GM12874 (cell line): ENCODE data around the gene DBR1.

Experiments
- CTCF ChIP-seq: IDR thresholded peaks from 2 replicates; pipeline ENCODE4 v1.5.1; 2011; ENCODE audit warnings: low read depth, mild to moderate bottlenecking, control low read depth, low read length, moderate library complexity; ENCODE audit not compliant: insufficient read depth

Gene DBR1

GRCh38 chr3:138197524-138197923 lies 22.8 kb upstream of the DBR1 start:
- TF ChIP-seq CTCF: no peak

- no peak for TF ChIP-seq CTCF
Observed at GRCh38 chr3:138197058-138197457, 22.3 kb upstream of the DBR1 start.

- TF ChIP-seq CTCF: no peak
Observed at GRCh38 chr3:138196023-138196422, 21.3 kb upstream of the DBR1 start.

- no peak for TF ChIP-seq CTCF
Observed at GRCh38 chr3:138195481-138195880, 20.8 kb upstream of the DBR1 start.

GRCh38 chr3:138188013-138188730 lies 13.5 kb upstream of the DBR1 start:
- TF ChIP-seq CTCF: no peak

GRCh38 chr3:138187296-138188012 lies 12.7 kb upstream of the DBR1 start, which contains the start of gene ARMC8:
TSS of gene ARMC8 (plus strand) at chr3:138187301. CDS start at chr3:138187555, 254 bp downstream.
- no peak for TF ChIP-seq CTCF

GRCh38 chr3:138186803-138187295 lies 12.1 kb upstream of the DBR1 start:
- no peak for TF ChIP-seq CTCF
